NCI-H524 treated with DMSO at 0.1 percent for 48 hours (cell line): Measurements from ENCODE around the gene GSTK1.
"Not testable (repeated sequence)": the region's sequence is repeated elsewhere in the genome, so short reads cannot be mapped to it uniquely, and the experiment has no call there.

ENCODE experiments used
- DNase-seq: peaks from one replicate; lab custom pipeline; 2025; lab: John Stamatoyannopoulos, UW

Gene GSTK1

GRCh38 chr7:143269251-143269650, 6.0 kb downstream of the GSTK1 start:
- DNase-seq, result no peak

GRCh38 chr7:143271240-143271639, 8.0 kb downstream of the GSTK1 start:
- DNase-seq, result no peak

DNA sequence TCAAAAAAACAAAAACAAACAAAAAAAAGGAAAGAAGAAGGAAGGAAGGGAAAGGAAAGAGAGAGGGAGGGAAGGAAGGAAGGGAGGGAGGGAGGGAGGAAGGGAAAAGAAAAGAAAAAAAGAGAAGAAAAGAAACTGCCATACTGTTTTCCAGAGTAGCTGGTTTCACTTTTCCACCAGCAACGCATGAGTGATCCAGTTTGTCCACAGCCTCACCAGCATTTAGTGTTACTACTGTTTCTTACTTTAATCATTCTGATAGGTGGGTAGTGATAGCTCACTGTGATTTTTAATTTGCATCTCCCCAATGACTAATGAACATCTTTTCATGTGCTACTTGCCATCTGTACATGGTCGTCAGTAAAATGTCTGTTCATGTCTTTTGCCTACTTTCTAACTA, 9.6 kb downstream of the GSTK1 start:
- no peak for DNase-seq

- no peak for DNase-seq
Observed at GRCh38 chr7:143279186-143280098, 16.2 kb downstream of the GSTK1 start.

- DNase-seq, result no peak
Observed at GRCh38 chr7:143280160-143280559, 16.9 kb downstream of the GSTK1 start.

DNA sequence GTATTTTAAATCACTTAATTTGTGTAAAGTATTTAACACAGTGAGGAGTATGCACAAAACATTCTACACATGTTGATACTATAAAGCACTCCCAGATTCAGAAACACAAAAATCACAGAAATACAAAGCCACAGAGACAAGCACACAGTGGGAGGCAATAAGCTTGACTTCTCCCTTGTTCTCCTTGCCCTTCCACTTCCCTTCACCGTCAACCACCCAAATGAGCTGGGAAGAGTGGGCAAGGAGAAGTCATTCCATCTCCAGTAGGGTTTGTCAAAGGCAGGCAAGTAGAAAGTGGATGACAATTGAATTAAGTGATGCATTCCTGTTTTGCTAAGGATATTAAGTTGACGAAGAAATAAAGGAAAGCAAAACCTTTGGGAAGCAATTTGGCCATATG, 17.3 kb downstream of the GSTK1 start:
- DNase-seq, result no peak

GRCh38 chr7:143281529-143281928, 18.3 kb downstream of the GSTK1 start:
- no peak for DNase-seq

- DNase-seq, result no peak
Observed at GRCh38 chr7:143282124-143282523, 18.9 kb downstream of the GSTK1 start.

- DNase-seq, result no peak
Observed at GRCh38 chr7:143283381-143283780, 20.1 kb downstream of the GSTK1 start.

DNA sequence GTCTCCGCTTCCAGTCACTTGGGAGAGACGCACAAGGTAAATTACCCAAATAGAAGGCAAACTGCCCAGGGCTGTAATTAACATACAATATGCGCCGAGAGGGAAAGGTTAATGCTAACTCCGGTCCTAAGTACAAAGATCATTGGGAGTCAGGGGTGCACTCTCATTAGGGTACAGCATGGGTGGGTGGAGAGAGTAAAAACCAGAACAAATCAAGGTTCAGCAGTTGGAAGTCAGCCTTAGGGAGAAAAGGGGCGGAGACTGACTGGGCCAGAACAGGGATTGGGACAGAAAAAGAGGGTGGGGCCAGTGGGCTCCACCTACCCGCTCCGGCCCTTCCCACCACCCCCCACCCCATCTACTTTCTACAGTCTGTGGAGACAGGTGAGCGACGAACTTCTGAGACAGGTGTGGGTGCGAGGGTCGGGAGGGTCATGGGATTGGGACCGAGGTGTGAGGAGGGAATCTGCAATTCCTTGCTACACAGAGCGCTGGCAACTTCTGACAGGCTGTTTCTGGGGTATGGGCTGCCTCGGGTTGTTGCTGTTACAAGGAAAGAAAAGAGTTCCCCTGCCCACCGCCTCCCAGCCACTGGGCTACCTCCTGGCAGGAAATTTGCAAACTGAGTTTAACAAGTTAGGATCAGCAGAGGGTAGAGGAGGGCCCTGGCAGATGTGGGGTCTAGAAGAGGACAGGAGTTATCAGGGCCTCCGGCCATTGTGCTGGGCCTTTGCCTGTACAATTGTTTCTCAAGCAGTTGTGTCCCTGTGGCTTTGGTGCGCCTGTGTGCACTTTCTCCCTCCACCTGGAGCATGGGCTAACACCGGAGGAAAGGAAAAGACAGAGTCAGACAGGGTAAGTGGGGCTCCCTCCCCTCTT, 21.6 kb downstream of the GSTK1 start, which contains the start of gene TMEM139:
TMEM139 (plus strand) TSS at position 368 of the 879 bp plus-strand sequence. CDS start 1,000 bp downstream, outside the sequence.
- DNase-seq, result no peak

DNA sequence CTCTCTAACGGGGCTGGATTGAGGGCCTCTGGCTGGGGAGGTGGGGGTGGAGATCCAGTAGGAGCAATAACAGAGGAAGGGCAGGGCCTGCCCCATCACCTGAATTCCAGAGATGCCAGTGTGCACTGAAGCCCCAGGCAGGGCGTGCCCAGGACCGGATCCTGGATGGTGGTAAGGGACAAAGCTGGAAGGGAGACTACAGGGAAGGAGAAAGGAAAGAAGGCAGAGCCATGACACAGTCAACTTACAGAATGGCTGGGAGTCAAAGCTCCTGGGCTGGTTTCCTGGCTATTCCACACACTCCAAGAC, 22.2 kb downstream of the GSTK1 start:
- no peak for DNase-seq

GRCh38 chr7:143285806-143286521, 22.7 kb downstream of the GSTK1 start:
- DNase-seq, result no peak

DNA sequence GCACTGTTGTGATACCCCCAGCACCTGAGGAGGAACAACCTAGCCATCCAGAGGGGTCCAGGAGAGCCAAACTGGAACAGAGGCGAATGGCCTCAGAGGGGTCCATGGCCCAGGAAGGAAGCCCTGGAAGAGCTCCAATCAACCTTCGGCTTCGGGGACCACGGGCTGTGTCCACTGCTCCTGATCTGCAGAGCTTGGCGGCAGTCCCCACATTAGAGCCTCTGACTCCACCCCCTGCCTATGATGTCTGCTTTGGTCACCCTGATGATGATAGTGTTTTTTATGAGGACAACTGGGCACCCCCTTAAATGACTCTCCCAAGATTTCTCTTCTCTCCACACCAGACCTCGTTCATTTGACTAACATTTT, 23.3 kb downstream of the GSTK1 start:
- no peak for DNase-seq

DNA sequence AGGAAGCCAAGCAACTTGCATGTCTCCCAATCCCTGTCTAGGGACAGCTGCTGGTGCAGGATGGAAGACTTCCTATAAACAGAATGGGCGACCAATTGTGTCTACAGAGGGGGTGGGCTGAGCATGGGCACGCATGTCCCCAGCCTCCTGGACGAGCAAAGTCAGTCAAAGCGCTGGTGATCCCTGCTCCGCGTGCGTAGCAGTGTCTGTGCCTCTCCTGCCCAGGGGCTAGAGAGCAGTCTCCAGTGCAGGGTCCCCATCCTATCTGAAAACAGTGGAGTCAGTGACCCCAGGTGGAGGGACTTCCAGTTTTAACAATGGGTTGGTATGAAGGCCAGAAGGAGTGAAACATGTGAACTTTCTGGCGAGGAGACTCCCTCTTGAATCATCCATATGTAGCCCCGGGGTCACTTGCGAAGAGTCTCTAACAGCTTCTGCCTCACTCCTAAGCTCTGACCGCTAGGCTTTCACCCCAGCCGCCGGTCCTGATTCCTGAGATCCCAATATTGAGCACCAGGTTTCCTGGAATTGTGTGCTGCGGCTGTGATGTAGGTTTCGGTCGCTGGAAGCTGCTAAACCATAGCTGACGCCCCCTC, 24.2 kb downstream of the GSTK1 start:
- no peak for DNase-seq

DNA sequence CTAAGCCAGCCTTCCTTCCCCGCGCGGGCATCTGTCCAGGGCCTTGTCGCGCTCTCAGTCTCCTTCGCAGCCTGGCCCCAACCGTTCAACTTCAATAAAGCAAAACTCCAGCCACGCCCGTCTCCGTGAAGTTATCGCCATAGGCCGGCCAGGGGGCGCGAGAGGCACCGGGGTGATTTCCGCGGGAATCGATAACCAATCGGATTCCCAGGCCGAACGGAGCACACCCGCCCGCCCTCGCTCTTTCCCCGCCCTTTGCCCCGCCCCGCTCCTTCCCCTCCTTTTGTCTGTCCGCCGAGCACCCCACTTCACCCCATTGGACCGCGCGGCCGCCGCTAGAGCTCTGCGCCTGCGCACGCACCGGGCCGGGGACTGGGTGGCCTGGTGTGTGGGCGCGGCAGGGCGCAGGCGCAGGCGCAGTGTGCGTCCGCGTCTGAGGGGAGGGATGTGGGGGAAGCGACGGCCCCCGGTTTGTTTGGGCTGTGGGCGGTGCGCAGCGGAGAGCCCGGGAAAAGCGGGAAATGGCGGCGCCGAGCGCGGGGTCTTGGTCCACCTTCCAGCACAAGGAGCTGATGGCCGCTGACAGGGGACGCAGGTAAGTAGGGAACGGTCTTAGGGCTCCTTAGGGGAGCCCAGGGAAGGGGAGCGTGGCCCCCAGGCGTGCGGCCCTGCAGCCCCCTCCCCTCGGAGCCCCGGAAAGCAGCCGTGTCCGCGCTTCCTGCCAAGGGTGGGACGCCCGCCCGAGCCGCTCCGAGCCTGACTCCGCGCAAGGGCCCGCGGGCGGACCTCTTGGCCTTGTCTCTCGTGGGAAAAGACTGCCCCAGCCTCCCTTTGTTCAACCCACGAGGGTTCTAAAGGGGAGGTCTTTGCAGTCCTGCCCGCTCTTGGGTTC, 24.9 kb downstream of the GSTK1 start, which contains the start of gene CASP2:
CASP2 (plus strand) TSS at position 417 of the 892 bp plus-strand sequence; CDS start at position 522, 105 bp downstream.
- peak; percentile 56 for DNase-seq

- DNase-seq, result no peak
Observed at GRCh38 chr7:143288836-143289235, 25.6 kb downstream of the GSTK1 start.

- no peak for DNase-seq
Observed at GRCh38 chr7:143289421-143289820, 26.2 kb downstream of the GSTK1 start.

GRCh38 chr7:143289888-143290287, 26.6 kb downstream of the GSTK1 start:
- DNase-seq, result not testable (repeated sequence)

- DNase-seq, result no peak
Observed at GRCh38 chr7:143290293-143290692, 27.1 kb downstream of the GSTK1 start.

GRCh38 chr7:143292876-143293275, 29.6 kb downstream of the GSTK1 start:
- DNase-seq, result no peak

DNA sequence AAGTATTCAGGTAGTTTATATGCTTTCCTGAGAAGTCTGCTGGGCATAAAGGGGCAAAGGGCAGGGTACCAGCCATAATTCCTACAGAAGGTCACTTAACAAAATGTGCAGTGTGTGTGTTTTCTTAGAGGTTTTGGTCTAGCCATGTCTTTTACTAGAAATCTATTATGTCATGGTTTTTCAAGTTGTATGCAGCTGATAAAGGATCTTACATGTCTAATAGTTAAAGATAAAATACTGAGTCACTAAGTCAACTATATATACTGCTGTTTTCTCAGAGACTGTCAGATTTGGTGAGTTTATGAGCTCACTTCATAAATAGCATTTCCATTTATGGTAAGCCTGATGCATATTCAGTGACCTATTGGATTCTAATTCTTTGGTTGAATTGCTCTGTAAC, 32.6 kb downstream of the GSTK1 start:
- DNase-seq, result no peak
